Urothelium cell line (cell line): Measurements from ENCODE around the gene GIT2.
"Not testable (repeated sequence)": the region's sequence is repeated elsewhere in the genome, so short reads cannot be mapped to it uniquely, and the experiment has no call there.

ENCODE experiments used
- DNase-seq: peaks from one replicate; pipeline ENCODE4 v3.0.0; 2011; ENCODE audit warnings: low spot score, mixed read lengths
- FAIRE-seq: peaks from 2 replicates; lab custom pipeline; 2011; peaks lifted over from hg19 to GRCh38; lab: Jason Lieb, UNC

GIT2 gene

DNA sequence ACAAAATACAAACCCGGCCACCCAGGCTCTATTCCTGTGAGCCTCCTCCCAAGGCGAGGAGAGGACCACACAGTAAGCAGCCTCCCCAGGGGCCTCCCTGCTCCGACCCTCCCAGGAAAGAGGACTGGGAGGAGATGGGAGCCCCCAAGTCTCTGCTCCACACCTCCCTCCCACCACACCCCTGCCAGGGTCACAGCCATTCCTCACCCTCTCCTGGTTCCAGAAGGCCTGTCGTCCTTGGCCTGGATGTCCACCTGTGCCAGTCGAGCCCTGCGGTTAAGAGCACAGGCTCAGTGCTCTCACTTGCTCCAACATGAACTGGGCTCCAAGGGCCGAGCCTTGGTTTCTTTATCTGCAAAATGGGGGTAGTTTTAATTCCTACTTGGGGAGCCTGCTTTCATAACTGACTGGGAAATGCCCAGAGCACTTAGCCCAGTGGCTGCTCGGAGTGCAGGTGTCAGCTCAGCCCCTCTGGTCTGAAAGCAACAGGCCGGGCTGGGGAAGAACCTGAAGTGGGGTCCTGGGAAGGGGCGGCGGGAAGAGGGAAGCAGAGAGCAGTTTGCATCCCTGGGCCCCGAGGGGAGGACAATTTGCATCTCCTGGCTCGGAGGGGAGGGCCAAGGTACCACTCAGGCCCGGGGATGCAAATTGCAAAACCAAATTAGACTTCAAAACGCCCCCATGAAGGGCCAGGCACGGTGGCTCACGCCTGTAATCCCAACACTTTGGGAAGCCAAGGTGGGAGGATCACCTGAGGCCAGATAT is 72.5 kb downstream of the GIT2 start:
- FAIRE-seq (no peak), DNase-seq (no peak)

DNA sequence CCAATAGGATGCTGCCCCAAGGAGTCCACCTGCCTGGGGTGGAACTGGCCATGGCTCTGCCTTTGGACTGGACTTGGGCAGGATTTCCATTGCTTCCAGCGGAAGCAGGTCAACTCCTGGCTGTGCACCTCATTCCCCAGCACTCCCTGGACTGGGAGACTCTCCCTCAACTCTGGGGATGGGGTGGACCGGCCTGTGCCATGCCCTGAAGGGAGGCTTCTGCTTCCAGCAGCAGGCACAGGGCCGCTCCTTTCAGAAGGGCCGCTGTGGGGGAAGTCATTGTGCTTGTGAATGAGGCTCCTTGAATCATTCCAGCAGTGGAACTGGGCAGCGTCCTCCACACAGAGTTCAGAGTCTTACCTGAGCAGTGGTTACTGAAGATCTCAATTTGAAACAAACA is 73.1 kb downstream of the GIT2 start:
- FAIRE-seq (no peak), DNase-seq (no peak)

GRCh38 chr12:109921982-109922381 is 74.2 kb downstream of the GIT2 start:
- FAIRE-seq: no peak

DNA sequence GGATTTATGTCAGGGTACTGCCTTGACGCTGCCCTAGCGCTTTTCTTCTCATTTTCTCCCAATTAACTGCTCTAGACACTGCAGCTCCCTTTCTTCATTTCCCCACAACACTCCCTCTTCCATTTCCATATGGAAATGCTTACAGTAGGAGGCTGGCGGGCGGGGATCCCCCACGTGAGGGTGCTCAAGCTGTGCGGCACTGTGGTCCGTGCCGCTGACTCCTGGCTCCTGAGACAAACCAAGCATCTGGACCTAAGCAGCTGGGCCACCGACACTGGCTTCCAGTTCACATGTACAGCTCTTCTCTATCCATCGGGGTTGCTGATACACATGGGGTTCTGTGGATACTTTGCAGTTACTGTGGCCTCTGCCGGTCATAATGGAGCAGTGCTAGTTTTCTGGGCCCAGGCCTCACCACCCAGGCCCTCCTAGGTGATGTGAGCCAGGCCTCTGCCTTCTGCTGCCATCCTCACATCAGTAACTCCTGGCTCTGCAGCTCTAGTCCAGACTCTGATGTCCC is 75.8 kb downstream of the GIT2 start:
- no peak for DNase-seq
- no peak for FAIRE-seq

More at GRCh38 chr12:109921982-109922381, 74.2 kb downstream of the GIT2 start:
- DNase-seq: no peak

DNA sequence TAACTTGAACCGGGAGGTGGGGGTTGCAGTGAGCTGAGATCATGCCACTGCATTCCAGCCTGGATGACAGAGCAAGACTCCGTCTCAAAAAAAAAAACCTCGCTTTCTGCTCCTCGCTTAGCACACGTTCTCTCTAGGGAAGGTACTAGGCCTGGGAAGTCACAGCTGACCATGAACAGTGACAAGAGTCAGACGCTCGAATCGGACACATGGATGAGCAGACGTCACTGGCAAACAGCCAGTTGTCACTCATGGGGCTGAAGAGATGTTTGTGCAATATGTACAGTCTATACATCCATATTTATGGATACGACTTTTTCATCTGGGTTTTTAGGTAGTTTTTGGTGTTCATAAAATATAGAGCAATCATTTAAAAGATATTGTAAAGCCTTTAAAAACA is 76.7 kb downstream of the GIT2 start:
- DNase-seq: no peak
- no peak for FAIRE-seq

GRCh38 chr12:109916045-109916444 is 80.1 kb downstream of the GIT2 start:
- FAIRE-seq: no peak

GRCh38 chr12:109915171-109916040 is 80.8 kb downstream of the GIT2 start:
- FAIRE-seq: no peak
- no peak for DNase-seq

More at GRCh38 chr12:109916045-109916444, 80.1 kb downstream of the GIT2 start:
- DNase-seq: no peak

DNA sequence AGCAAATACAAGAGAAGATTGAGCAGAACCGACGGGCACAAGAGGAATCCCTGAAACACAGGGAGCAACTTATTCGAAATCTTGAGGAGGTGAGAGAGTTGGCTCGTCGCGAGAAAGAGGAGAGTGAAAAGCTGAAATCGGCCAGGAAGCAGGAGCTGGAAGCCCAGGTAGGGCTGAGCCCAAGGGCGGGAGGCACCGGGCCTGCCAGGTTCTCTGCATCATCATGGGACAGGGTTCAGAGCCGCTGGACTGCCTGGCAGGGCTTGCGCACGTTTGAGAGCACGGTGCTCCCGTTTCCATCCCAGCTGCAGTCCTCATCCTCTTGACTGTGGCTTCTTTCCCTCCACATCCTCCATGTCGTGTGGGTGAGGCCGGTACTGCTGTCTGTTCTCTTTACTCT is 81.7 kb downstream of the GIT2 start:
- no peak for DNase-seq
- no peak for FAIRE-seq

GRCh38 chr12:109912855-109913321 is 83.3 kb downstream of the GIT2 start:
- DNase-seq (no peak), FAIRE-seq (no peak)

- DNase-seq (peak; percentile 46), FAIRE-seq (no peak)
Measured at GRCh38 chr12:109910969-109911348, 85.2 kb downstream of the GIT2 start.

GRCh38 chr12:109910254-109910968 is 85.8 kb downstream of the GIT2 start:
- DNase-seq: no peak
- no peak for FAIRE-seq

- FAIRE-seq: no peak
- DNase-seq: no peak
Measured at GRCh38 chr12:109905301-109905700, 90.9 kb downstream of the GIT2 start.

GRCh38 chr12:109902891-109903418 is 93.2 kb downstream of the GIT2 start:
- no peak for FAIRE-seq
- no peak for DNase-seq

DNA sequence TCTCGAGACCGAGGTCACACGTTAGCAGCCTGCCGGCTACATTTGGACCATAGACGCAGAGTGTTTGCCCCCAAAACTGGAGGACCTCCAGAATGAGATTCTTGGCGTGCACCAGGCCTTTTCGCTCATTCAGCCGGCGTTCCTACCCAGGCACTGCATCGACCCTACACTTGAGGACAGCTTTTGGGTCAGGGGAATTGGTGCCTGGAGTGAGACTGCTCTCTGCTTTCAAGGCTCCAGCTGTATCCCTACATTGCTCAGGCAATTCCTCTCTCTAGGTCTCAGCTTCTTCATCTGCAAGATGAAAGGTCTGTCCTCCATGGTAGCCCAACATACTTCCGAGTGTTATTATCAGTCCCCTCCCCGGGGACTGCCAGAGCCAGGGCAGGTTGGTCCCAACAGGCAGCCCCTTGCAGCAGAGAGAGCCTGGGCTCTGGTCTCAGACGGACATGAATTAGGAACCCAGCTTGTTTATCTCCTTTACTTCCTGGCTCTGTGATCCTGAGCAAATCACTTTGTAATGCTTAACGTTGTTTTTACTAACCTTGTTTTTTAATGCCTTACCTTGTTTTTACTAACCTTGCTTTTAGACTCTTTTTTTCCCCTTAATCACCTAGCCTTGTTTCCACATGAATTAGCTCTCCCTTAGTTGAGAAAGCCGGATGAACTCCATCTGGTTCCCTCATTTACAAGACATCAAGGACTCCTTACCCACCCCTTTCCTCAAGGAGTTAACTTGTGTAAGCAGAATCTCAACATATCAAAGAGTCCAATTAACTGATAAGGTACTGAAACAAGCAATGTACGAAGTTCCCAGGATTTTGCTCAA is 95.2 kb downstream of the GIT2 start:
- FAIRE-seq (no peak), DNase-seq (peak; percentile 7)

DNA sequence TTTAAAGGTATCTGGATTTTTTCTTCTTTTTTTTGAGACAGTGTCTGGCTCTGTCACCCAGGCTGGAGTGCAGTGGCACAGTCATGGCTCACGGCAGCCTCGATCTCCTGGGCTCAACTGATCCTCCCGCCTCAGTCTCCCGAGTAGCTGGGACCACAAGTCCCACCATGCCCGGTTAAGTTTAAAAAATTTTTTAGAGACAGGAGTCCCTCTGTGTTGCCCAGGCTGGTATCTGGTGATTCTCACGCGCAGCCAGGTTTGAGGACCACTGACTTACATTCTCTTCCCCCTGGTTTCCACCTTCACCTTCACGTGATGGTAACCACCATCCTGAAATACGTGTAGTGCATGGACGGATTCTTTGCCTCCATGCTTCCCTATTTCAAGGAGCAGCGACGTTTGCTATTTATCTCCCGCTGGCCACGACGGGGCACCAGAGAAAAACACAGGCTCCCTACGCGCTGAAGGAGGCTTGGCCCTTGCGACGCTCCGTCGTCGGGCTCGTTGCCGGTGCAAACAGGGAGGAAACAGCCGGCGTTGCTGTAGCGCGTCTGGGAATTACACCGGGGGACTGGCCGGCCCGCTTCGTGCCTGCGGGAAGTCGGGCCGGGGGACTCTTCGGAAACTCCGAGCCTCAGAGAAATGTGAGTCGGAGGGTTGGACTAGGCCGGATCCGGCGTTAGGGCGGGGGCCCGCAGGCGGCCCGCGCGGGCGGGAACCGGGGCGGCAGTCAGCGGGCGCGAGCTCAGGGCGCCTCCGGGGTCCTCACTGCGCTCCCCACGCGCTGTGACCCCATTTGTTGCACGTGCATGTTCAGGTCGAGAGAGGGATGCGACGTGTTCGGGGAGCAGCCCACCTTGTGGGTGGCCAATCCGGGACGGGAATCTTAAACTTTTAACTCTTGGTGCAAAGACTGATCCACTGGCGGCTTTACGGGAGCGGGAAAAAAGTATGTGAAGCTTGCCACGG is 96.1 kb downstream of the GIT2 start, which contains the start of gene TCHP:
TSS of gene TCHP (plus strand) at position 492 of the 969 bp plus-strand sequence. CDS start 2,753 bp downstream, outside the sequence.
- peak; percentile 84 for DNase-seq
- FAIRE-seq: no peak

- not testable (repeated sequence) for FAIRE-seq, DNase-seq
Measured at GRCh38 chr12:109899345-109899744, 96.8 kb downstream of the GIT2 start.

- no peak for FAIRE-seq
- DNase-seq: no peak
Measured at GRCh38 chr12:109897029-109897428, 99.1 kb downstream of the GIT2 start.

GRCh38 chr12:109896188-109896587 is 100.0 kb downstream of the GIT2 start:
- no peak for FAIRE-seq
- no peak for DNase-seq
